GM19238 (cell line): Measurements from ENCODE around the gene BAMBI.

Experiments
- DNase-seq: peaks from one replicate; pipeline ENCODE4 v3.0.0; 2011; ENCODE audit warnings: low spot score; ENCODE audit not compliant: insufficient read length

The BAMBI gene

GRCh38 chr10:28704464-28705161, 27.3 kb downstream of the BAMBI start:
- DNase-seq: no peak

DNA sequence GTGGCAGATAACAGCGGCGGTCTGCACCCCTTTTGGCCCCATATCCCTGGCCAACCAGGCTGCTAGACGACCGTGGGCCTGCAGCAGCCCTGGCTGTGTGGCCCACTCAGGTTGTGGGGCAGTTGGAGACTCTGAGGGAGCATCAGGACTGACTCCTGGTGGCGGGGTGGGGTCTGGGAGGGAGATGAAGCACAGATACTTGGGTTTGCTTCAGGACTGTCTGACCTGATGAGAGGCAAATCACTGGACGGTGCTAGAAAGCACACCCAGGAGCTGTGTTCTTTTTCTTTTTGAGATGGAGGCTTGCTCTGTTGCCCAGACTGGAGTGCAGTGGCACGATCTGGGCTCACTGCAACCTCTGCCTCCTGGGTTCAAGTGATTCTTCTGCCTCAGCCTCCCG, 28.2 kb downstream of the BAMBI start:
- DNase-seq: no peak

DNA sequence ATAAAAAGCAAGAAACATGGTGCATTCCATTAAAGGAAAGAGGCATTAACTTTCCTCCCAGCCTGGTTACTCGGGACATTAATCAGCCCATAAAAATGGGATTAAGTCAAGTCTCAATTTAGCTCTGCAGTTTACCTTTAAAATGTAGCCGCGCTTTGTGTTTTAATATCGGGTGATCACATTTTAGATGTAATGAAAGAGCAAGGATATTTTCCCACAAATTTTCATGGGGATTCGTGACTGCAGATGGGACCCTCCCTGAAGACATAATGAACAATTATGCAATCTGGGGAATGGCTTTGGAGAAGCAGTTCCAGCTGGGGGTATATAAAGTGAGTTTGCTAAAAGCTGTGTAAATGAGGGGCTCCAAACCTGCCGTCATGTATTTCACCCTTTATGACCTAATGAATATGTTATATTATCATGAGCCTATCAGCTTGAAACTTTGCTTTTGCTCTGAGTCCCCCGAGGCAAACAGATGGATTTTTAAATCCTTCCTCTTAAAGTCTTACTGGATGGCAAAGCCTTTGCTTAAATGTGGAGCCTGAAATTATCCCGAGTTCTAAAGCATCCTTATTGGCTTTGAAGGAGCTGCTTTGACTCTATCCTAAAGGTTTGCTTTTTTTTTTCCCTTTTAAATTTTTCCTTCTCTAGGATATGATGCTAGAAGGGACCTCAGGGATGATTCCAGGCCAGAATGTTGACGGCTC, 31.8 kb downstream of the BAMBI start:
- DNase-seq: no peak

GRCh38 chr10:28710202-28710886, 33.0 kb downstream of the BAMBI start:
- DNase-seq: no peak

DNA sequence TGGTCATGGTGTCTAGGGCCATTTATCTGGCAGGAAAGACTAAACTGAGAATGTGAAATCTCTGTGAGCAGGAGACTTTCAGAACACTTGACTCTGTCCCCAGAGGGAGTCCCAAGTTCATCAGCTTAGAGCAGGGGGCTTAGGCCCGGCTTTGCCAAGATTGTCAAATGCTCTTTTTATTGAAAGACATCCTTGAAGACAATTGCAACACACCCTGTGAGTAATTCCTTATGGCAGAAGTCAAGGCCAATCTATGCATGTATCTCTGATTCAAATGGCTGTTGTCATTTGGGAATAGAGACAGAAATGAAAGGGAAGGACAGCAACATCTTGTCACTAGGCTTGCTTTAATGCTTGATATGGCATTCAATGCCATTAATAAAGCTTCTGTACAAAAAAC, 33.7 kb downstream of the BAMBI start:
- no peak for DNase-seq

DNA sequence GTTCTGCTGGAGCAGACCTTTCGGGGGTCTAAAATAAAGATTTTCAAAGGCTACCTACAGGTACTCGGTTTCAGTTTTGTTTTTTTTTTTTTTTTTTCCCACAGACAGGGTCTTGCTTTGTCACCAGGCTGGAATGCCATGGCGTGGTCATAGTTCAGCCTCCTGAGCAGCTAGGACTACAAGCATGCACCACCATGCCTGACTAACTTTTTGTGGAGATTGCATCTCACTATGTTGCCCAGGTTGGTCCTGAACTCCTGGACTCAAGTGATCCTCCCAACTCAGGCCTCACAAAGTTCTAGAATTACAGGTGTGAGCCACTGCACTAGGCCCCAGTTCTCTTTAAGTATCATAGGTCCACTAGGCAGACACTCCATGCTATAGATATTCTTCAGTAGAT, 34.5 kb downstream of the BAMBI start:
- DNase-seq: no peak

DNA sequence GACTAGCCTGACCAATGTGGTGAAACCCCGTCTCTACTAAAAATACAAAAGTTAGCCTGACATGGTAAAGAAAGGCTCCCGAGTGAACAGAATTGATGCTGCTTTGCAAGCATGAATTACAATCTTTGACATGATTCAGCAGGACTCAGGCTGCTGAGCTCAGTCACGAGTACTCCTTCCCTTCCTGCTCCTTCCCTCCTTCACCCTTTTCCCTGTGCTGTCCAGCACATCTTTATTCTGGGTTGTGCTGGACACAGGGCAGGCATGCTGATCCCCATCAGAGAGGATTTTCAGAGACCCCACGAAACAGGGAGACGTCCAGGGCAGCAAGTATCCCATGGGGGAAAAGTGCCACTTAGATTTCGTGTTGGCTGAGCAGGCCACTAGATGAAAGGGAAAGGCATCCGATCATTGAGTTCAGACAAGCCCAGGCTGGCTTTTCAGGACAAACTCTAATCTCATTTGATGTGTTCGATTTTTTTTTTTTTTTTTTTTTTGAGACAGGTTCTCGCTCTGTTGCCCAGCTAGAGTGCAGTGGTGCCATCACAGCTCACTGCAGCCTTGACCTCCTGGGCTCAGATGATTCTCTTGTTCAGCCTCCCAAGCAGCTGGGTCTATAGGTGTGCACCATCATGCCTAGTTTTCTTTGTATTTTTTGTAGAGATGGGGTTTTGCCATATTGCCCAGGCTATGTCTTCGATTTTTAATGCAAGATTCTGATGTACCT, 36.5 kb downstream of the BAMBI start:
- no peak for DNase-seq

GRCh38 chr10:28714401-28715053, 37.2 kb downstream of the BAMBI start:
- DNase-seq: no peak

- no peak for DNase-seq
These were observed 37.9 kb downstream of the BAMBI start for GRCh38 chr10:28715246-28715645.

GRCh38 chr10:28715757-28716156, 38.4 kb downstream of the BAMBI start:
- no peak for DNase-seq

DNA sequence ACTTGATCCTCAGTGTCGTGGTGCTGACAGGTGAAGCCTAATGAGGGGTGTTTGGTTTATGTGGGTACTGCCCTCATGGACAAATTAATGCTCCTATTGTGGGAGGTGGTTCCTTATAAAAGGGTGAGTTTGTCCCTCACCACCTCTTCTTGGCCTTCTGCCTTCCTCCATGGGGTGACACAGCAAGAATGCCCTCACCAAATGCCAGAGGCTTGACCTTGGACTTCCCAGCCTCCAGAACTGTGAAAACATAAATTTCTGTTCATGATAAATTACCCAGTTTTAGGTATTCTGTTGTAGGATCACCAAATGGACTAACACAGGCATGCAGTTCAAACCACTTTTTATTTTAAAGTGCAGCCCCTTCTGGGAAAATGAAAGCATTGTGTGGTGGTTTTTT, 39.4 kb downstream of the BAMBI start:
- DNase-seq: no peak

GRCh38 chr10:28717656-28718201, 40.4 kb downstream of the BAMBI start:
- DNase-seq: no peak

DNA sequence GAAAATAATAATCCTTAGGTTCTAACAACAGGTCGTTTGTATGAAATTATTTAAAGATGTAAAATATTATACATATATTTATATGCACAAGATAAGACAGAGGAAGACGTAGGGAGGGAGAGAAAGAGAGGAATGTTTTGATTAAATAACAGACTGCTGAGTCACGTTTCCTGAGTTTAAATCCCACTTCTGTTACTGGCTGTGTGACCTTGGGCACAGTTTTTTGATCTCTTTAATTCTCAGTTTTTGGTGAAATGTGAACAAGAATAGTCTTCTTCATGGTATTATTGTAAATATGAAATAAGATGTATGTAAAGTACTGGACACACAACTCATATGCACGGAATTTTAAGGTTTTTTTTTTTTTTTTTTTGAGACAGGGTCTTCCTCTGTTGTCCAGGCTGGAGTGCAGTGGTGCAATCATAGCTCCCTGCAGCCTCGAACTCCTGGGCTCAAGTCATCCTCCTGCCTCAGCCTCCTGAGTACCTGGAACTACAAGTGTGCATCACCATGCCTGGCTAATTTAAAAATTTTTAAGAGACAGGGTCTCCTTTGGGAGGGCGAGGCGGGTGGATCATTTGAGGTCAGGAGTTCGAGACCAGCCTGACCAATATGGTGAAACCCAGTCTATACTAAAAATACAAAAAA, 42.6 kb downstream of the BAMBI start:
- no peak for DNase-seq

GRCh38 chr10:28721318-28721951, 44.1 kb downstream of the BAMBI start:
- DNase-seq: no peak

GRCh38 chr10:28722065-28722803, 44.9 kb downstream of the BAMBI start:
- DNase-seq: no peak

GRCh38 chr10:28728366-28728765, 51.0 kb downstream of the BAMBI start:
- no peak for DNase-seq

- DNase-seq: no peak
These were observed 52.9 kb downstream of the BAMBI start for GRCh38 chr10:28730031-28730778.

- DNase-seq: no peak
These were observed 54.8 kb downstream of the BAMBI start for GRCh38 chr10:28732091-28732490.
